Ovary (tissue), 9 donors: Measurements from ENCODE around the gene DTNA. TPM values are rescaled to one million over a fixed set of nuclear protein-coding genes. Genes with fewer than 3 reads are reported as not detected.

ENCODE experiments used
- DNase-seq, 5 donors: peaks; one replicate each; pipeline ENCODE4 v3.0.0-alpha.2; 2019 to 2020
- H3K27ac ChIP-seq, 2 donors: fragments of 200-600 bp; one replicate each; pipeline versions ENCODE4 v1.5.1 to v1.8.0; 2019 to 2022
- H3K27me3 ChIP-seq: fragments of 200-600 bp; one replicate; pipeline ENCODE4 v1.8.0; 2022
- H3K36me3 ChIP-seq: fragments of 200-600 bp; sonication (generic); one replicate; pipeline ENCODE4 v1.5.1; 2019
- H3K4me1 ChIP-seq: one replicate; pipeline ENCODE4 v1.8.1; 2013; ENCODE audit warnings: mild to moderate bottlenecking, moderate library complexity; ENCODE audit not compliant: insufficient read depth
- H3K4me3 ChIP-seq: fragments of 200-600 bp; sonication (generic); one replicate; pipeline ENCODE4 v1.5.1; 2017
- H3K9me3 ChIP-seq, 2 donors: fragments of 200-600 bp in 1 of 2; sonication (generic) in 1 of 2; one replicate each; pipeline versions ENCODE4 v1.5.1 to v1.8.1; 2013 to 2019; ENCODE audit warnings: mild to moderate bottlenecking in 1 of 2, moderate library complexity in 1 of 2
- CTCF ChIP-seq, 3 donors: fragments of 450-650 bp in 2 of 3; fragments of 200-600 bp in 1 of 3; IDR thresholded peaks; one replicate each; pipeline versions ENCODE4 v1.5.1 to v1.8.0; 2016 to 2022; ENCODE audit warnings: antibody characterized with exemption in 3 of 3, mild to moderate bottlenecking in 1 of 3
- EP300 ChIP-seq: sonication (generic); formaldehyde crosslinking; IDR thresholded peaks from one replicate; pipeline ENCODE4 v1.6.1; 2017; ENCODE audit warnings: antibody characterized with exemption
- POLR2A ChIP-seq: fragments of 450-650 bp; IDR thresholded peaks from one replicate; pipeline ENCODE4 v1.6.1; 2017; ENCODE audit warnings: antibody characterized with exemption, mild to moderate bottlenecking, moderate library complexity
- WGBS, 3 donors: extraction: QIAGEN DNeasy Blood & Tissue Kit in 1 of 3; methylation state at CpG; one replicate each; pipeline versions ENCODE4 v1.1.5 to v1.1.7; 2013 to 2017; 5-methylcytosine and 5-hydroxymethylcytosine counted together
- intact Hi-C, 4 donors: fragments of 100-400 bp; cut with DNase I; formaldehyde crosslinking; loops; one replicate each; pipeline versions ENCODE4 v1.11.0 to v1.15.1; 2022 to 2023
- polyA plus RNA-seq, 2 donors: library from polyadenylated mRNA; stranded (reverse); fragments of 200-250 nt in 1 of 2; fragments of 350-450 nt in 1 of 2; fragmentation: Illumina TruSeq in 1 of 2; extraction: RNeasy Lipid Tissue Mini Kit (QIAGEN cat#74804) in 1 of 2; gene quantifications; one replicate each; pipeline ENCODE4 v1.2.3, GENCODE V29; 2013 to 2014
- total RNA-seq, 7 donors: library from RNA; depleted of rRNA in 2 of 7; stranded (reverse); fragments of >200 nt in 2 of 7; fragmentation: NEBNext Ultra II Directional in 3 of 7; extraction: Animal tissue kit (Norgen Biotek cat#: 25700) in 3 of 7; gene quantifications; one replicate each; pipeline versions ENCODE4 v1.1.0 to v1.2.4, GENCODE V29; 2016 to 2023
- donor health status: DM: no; HTN: no; CAD: no; lungs with moderate emphysema.
- donor health status: DM: no; HTN: no; CAD: no.
- donor health status: Bipolar disorder and iron deficiency.
- donor health status: DM: yes; HTN: yes; CAD: no.
- donor health status: DM: no; HTN: no; CAD: no.
- donor health status: DM: yes; HTN: yes; CAD: no.

The DTNA gene
- total and polyA plus RNA-seq, 9 donors = 4.3 to 34.2 (median 18.4) TPM

GRCh38 chr18:34840256-34840826, 130.2 kb downstream of the DTNA start:
- Histone ChIP-seq H3K27me3 (no peaks in the 10 kb centered on the region), H3K9me3 (no peaks in the 10 kb centered on the region), H3K4me3 (no peak overlapping the region), H3K36me3 (no peaks in the 10 kb centered on the region), H3K4me1 (peaks cover 7% of the 10 kb centered on the region), H3K27ac (no peak overlapping the region)
- no peak for TF ChIP-seq EP300
- TF ChIP-seq POLR2A = no peak
- no peak for TF ChIP-seq CTCF (IDR thresholded peaks at IDR 0.05)
- intact Hi-C loops = no loop called here
- WGBS, 3 donors = 90 to 92% (median 91%) methylated on average over 2 of the region's 2 CpGs
- DNase-seq = no peak

GRCh38 chr18:34841891-34842290, 131.8 kb downstream of the DTNA start:
- H3K4me3 ChIP-seq = no peak overlapping the region
- H3K9me3 ChIP-seq = no peaks in the 10 kb centered on the region
- H3K27me3 ChIP-seq = no peaks in the 10 kb centered on the region
- no peak overlapping the region for H3K27ac ChIP-seq
- DNase-seq = no peak
- no peaks in the 10 kb centered on the region for H3K36me3 ChIP-seq
- TF ChIP-seq POLR2A (no peak), EP300 (no peak), CTCF (IDR thresholded peaks at IDR 0.05) (no peak)
- intact Hi-C loops = no loop called here
- peaks cover 5% of the 10 kb centered on the region for H3K4me1 ChIP-seq

- intact Hi-C loops = no loop called here
- H3K27me3 ChIP-seq = no peaks in the 10 kb centered on the region
- no peaks in the 10 kb centered on the region for H3K9me3 ChIP-seq
- no peak overlapping the region for H3K27ac ChIP-seq
- no peak overlapping the region for H3K4me3 ChIP-seq
- no peak for DNase-seq
- TF ChIP-seq EP300 = no peak
- TF ChIP-seq CTCF (IDR thresholded peaks at IDR 0.05) = no peak
- TF ChIP-seq POLR2A = no peak
- H3K4me1 ChIP-seq = peaks cover 1% of the 10 kb centered on the region
- no peaks in the 10 kb centered on the region for H3K36me3 ChIP-seq
- WGBS, 3 donors = 95 to 100% (median 96%) methylated on average over 1 of the region's 1 CpG
Observed at GRCh38 chr18:34844072-34844471, 134.0 kb downstream of the DTNA start.

GRCh38 chr18:34844732-34845459, 134.8 kb downstream of the DTNA start:
- whole genome bisulfite sequencing, 3 donors = 89 to 94% (median 94%) methylated on average over 5 of the region's 5 CpGs
- H3K27ac ChIP-seq = no peak overlapping the region
- H3K27me3 ChIP-seq = no peaks in the 10 kb centered on the region
- TF ChIP-seq EP300 (no peak), CTCF (IDR thresholded peaks at IDR 0.05) (no peak), POLR2A (no peak)
- no peaks in the 10 kb centered on the region for H3K9me3 ChIP-seq
- no peaks in the 10 kb centered on the region for H3K36me3 ChIP-seq
- H3K4me3 ChIP-seq = no peak overlapping the region
- peaks cover 1% of the 10 kb centered on the region for H3K4me1 ChIP-seq
- no peak for DNase-seq
- intact Hi-C loops = no loop called here
